H1 (cell line): ENCODE measurements around the gene SENP6.

Experiments
- EZH2 ChIP-seq: fragments of 200-600 bp; sonication (generic); IDR thresholded peaks from 2 replicates; pipeline ENCODE4 v1.7.1; 2012; ENCODE audit warnings: low read depth, mild to moderate bottlenecking, moderate library complexity, low read length, inconsistent platforms; ENCODE audit not compliant: severe bottlenecking
- GABPA ChIP-seq: IDR thresholded peaks from 2 replicates; pipeline ENCODE4 v1.6.1; 2011; ENCODE audit warnings: mild to moderate bottlenecking, low read length, moderate library complexity, borderline replicate concordance; ENCODE audit not compliant: insufficient read depth
- HDAC6 ChIP-seq: IDR thresholded peaks from one replicate; pipeline ENCODE4 v1.7.1; 2012; ENCODE audit warnings: low read depth, mild to moderate bottlenecking, inconsistent platforms, low read length, moderate library complexity
- POLR2AphosphoS5 ChIP-seq: IDR thresholded peaks from 2 replicates; pipeline ENCODE4 v1.6.1; 2011; ENCODE audit warnings: low read depth, low read length
- SP1 ChIP-seq: IDR thresholded peaks from 2 replicates; pipeline ENCODE4 v1.6.1; 2011; ENCODE audit warnings: low read depth, low read length
- SP4 ChIP-seq: IDR thresholded peaks from 2 replicates; pipeline ENCODE4 v1.6.1; 2012; ENCODE audit warnings: low read length, inconsistent platforms
- TF ChIP-seq, protein P1 (sequence below), 3 experiments: IDR thresholded peaks; 1 replicate in 2 of 3; 2 replicates in 1 of 3; pipeline versions ENCODE4 v1.5.1 to v1.6.1; 2011; ENCODE audit warnings: low read length in 3 of 3, mild to moderate bottlenecking in 3 of 3, inconsistent platforms in 2 of 3, low read depth in 1 of 3, moderate library complexity in 1 of 3; ENCODE audit not compliant: insufficient read depth in 1 of 3; ENCODE audit errors: control extremely low read depth in 1 of 3

DNA sequence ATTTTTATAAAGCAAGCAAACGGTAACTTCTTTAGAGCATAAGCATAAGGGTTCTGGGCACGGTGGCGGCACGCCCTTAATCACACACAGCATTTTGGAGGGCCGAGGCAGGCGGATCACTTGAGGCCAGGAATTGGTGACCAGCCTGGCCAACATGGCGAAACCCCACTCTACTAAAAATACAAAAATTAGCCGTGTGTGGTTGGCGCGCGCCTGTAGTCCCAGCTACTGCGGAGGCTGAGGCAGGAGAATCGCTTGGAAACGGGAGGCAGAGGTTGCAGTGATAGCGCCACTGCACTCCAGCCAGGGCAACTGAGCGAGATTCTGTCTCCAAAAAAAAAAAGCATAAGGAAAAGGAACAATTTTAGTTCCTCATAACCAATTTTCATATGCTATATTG is 2.6 kb downstream of the SENP6 start:
- TF ChIP-seq, protein P1, sequence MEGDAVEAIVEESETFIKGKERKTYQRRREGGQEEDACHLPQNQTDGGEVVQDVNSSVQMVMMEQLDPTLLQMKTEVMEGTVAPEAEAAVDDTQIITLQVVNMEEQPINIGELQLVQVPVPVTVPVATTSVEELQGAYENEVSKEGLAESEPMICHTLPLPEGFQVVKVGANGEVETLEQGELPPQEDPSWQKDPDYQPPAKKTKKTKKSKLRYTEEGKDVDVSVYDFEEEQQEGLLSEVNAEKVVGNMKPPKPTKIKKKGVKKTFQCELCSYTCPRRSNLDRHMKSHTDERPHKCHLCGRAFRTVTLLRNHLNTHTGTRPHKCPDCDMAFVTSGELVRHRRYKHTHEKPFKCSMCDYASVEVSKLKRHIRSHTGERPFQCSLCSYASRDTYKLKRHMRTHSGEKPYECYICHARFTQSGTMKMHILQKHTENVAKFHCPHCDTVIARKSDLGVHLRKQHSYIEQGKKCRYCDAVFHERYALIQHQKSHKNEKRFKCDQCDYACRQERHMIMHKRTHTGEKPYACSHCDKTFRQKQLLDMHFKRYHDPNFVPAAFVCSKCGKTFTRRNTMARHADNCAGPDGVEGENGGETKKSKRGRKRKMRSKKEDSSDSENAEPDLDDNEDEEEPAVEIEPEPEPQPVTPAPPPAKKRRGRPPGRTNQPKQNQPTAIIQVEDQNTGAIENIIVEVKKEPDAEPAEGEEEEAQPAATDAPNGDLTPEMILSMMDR (IDR thresholded peaks at IDR 0.05; ENCODE audit: control extremely low read depth in 1 of 3, insufficient read depth in 1 of 3, low read depth in 1 of 3, low read length in 3 of 3) = no peak
- TF ChIP-seq HDAC6 (no peak), SP4 (no peak), POLR2AphosphoS5 (no peak; the same call in 1 of the 2 replicates), SP1 (no peak), GABPA (no peak), EZH2 (no peak)
